Chondrocyte (in vitro differentiated cells): ENCODE data around the gene NAPA. TPM values are rescaled to one million over a fixed set of nuclear protein-coding genes. Genes with fewer than 3 reads are reported as not detected.

Experiments used
- DNase-seq: peaks from one replicate; pipeline ENCODE4 v3.0.0; 2021; ENCODE audit warnings: mixed read lengths, low spot score
- H3K27ac Mint-ChIP-seq: one replicate; pipeline ENCODE4 v1.8.0; 2021; ENCODE audit warnings: mild to moderate bottlenecking, moderate library complexity, mixed read lengths; ENCODE audit not compliant: unreplicated experiment
- H3K27me3 Mint-ChIP-seq: 2 replicates; pipeline ENCODE4 v1.8.0; 2021; ENCODE audit warnings: low read depth, mixed read lengths
- H3K36me3 Mint-ChIP-seq: 2 replicates; pipeline ENCODE4 v1.8.0; 2021; ENCODE audit warnings: low read depth, mixed read lengths
- H3K4me1 Mint-ChIP-seq: 2 replicates; pipeline ENCODE4 v1.8.0; 2021; ENCODE audit warnings: low read depth, mild to moderate bottlenecking, mixed read lengths
- H3K4me3 Mint-ChIP-seq: one replicate; pipeline ENCODE4 v1.8.0; 2021; ENCODE audit warnings: mild to moderate bottlenecking, moderate library complexity, mixed read lengths; ENCODE audit not compliant: unreplicated experiment
- H3K9me3 Mint-ChIP-seq: 2 replicates; pipeline ENCODE4 v1.8.0; 2021; ENCODE audit warnings: low read depth, mixed read lengths
- CTCF ChIP-seq: fragments of 200-600 bp; sonication (generic); IDR thresholded peaks from 2 replicates; pipeline ENCODE4 v1.5.0; 2021; ENCODE audit warnings: antibody characterized with exemption, mild to moderate bottlenecking, moderate library complexity
- total RNA-seq: library from RNA; stranded (reverse); gene quantifications from 3 replicates; pipeline ENCODE4 v1.2.1, GENCODE V29; 2021

Gene NAPA
- total RNA-seq, 1 donor from 2014 or later, result 88.8 TPM

GRCh38 chr19:47483800-47484690 lies 30.8 kb downstream of the NAPA start, which contains the start of gene KPTN:
Gene KPTN (minus strand): TSS chr19:47484219. CDS start chr19:47484160, 59 bp downstream.
- Mint-ChIP-seq H3K4me1 (peaks cover 20% of the 10 kb centered on the region), H3K27me3 (no peaks in the 10 kb centered on the region), H3K9me3 (no peaks in the 10 kb centered on the region), H3K4me3 (peak within 1 kb of the TSS; percentile 98), H3K36me3 (no peaks in the 10 kb centered on the region), H3K27ac (peak within 1 kb of the TSS; percentile 99)
- TF ChIP-seq CTCF, result peak; percentile 99
- no peak for DNase-seq

GRCh38 chr19:47483200-47483599 lies 31.7 kb downstream of the NAPA start:
- no peak overlapping the region for H3K27ac Mint-ChIP-seq
- H3K4me3 Mint-ChIP-seq, result peak overlapping the region; percentile 98
- no peaks in the 10 kb centered on the region for H3K27me3 Mint-ChIP-seq

GRCh38 chr19:47481460-47482052 lies 33.3 kb downstream of the NAPA start:
- Mint-ChIP-seq H3K4me1 (peaks cover 20% of the 10 kb centered on the region), H3K4me3 (no peak overlapping the region), H3K9me3 (no peaks in the 10 kb centered on the region), H3K36me3 (no peaks in the 10 kb centered on the region), H3K27ac (no peak overlapping the region), H3K27me3 (no peaks in the 10 kb centered on the region)
- DNase-seq, result no peak
- no peak for TF ChIP-seq CTCF

More at GRCh38 chr19:47483200-47483599, 31.7 kb downstream of the NAPA start:
- H3K36me3 Mint-ChIP-seq, result no peaks in the 10 kb centered on the region
- no peak for TF ChIP-seq CTCF
- DNase-seq, result no peak
- H3K9me3 Mint-ChIP-seq, result no peaks in the 10 kb centered on the region
- H3K4me1 Mint-ChIP-seq, result peaks cover 20% of the 10 kb centered on the region

- Mint-ChIP-seq H3K27ac (no peak overlapping the region), H3K9me3 (no peaks in the 10 kb centered on the region), H3K27me3 (no peaks in the 10 kb centered on the region), H3K36me3 (no peaks in the 10 kb centered on the region), H3K4me3 (peak overlapping the region; percentile 47), H3K4me1 (peaks cover 20% of the 10 kb centered on the region)
- no peak for DNase-seq
- no peak for TF ChIP-seq CTCF
Measured at GRCh38 chr19:47480658-47481057, 34.2 kb downstream of the NAPA start.

GRCh38 chr19:47479701-47480503 lies 35.0 kb downstream of the NAPA start:
- Mint-ChIP-seq H3K27ac (no peak overlapping the region), H3K9me3 (no peaks in the 10 kb centered on the region), H3K4me1 (peaks cover 19% of the 10 kb centered on the region), H3K27me3 (no peaks in the 10 kb centered on the region), H3K36me3 (peaks cover 3% of the 10 kb centered on the region), H3K4me3 (peak overlapping the region; percentile 47)
- peak; percentile 70 for DNase-seq
- TF ChIP-seq CTCF, result no peak
